Sciatic nerve (tissue), 2 donors: ENCODE measurements around the gene VAT1L. TPM values are rescaled to one million over a fixed set of nuclear protein-coding genes. Genes with fewer than 3 reads are reported as not detected.

Experiments used
- ATAC-seq: fragments of 200-7000 bp; cut with Tn5 transposase; one replicate; pipeline ENCODE4 v1.9.1; 2020; ENCODE audit warnings: mild to moderate bottlenecking, moderate library complexity
- DNase-seq: peaks from one replicate; pipeline ENCODE4 v3.0.0-alpha.2; 2020; ENCODE audit warnings: low spot score
- intact Hi-C: fragments of 100-400 bp; cut with DNase I; formaldehyde crosslinking; loops from one replicate; pipeline ENCODE4 v1.14.2; 2022
- total RNA-seq: library from RNA; stranded (reverse); fragmentation: NEBNext Ultra II Directional; extraction: Animal tissue kit (Norgen Biotek cat#: 25700); gene quantifications from one replicate; pipeline ENCODE4 v1.2.1, GENCODE V29; 2021
- donor health status: DM: no; HTN: no; CAD: no.
- donor health status: DM: no; HTN: no; CAD: no.

Gene VAT1L
- total RNA-seq, 1 donor from 2014 or later, result 36.1 TPM

DNA sequence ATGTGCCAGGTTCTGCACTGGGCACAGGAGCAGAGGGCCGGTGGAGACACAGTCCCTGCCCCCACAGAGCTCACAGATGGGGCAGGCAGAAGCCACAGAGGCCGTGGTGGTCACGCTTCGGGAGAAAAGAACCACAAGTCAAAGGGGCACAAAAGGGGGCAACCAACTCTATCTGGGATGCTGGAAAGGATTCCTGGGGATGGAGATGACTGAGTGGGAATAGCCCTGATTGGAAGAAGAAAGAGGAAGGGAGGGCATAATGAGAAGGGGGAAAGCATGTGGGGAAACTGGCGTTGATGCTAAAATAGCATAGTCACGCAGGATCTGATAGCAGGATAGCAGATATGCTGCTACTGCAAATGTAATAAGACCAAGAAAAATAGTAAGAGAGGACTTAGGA is 69.7 kb downstream of the VAT1L start:
- intact Hi-C loops, result no loop called here
- DNase-seq (no peak), ATAC-seq (no peak)

- ATAC-seq, result no peak
- intact Hi-C loops, result no loop called here
Measured at GRCh38 chr16:77859493-77860232, 71.3 kb downstream of the VAT1L start.

GRCh38 chr16:77860953-77861352 is 72.6 kb downstream of the VAT1L start:
- no peak for ATAC-seq
- DNase-seq, result no peak
- intact Hi-C loops, result no loop called here

More at GRCh38 chr16:77859493-77860232, 71.3 kb downstream of the VAT1L start:
- DNase-seq, result no peak

DNA sequence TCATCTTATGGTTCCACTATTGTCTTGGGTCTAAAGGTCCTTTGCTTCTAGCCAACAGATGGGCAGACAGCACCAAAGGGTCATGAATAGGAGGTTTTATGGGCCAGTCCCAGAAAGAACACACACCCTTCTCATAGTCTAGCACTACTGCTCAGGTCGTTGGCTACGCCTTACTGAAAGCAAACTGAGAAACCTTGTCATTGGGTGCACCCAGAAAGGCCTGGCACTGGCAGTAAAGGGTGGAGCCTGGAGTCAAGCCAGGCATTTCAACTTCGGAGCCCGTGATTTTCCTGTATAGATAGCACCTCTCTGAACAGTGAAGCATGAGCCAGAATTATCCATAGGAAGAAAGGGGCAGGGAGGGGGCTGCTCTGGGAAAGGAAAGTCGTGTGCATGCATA is 74.9 kb downstream of the VAT1L start:
- ATAC-seq, result no peak
- intact Hi-C loops, result no loop called here

DNA sequence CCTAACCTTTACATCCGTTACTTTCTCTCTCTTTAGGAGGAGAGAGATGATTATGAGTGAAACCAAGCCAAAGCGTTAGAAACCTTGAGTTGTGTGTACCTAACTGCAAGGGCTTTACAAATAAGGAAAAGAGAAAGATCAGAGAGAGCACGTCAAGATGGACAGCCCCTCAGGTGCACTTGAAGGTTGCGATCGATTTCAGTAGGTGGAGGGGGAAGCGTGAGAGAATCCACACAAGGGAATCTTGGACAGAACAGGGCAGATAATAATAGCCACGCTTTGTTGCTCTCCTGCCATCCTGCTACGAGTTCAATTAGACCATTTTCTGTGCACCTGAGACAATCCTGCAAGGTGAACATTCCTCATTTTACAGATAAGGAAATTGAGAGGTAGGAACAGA is 78.4 kb downstream of the VAT1L start:
- intact Hi-C loops, result loop anchor here (1.0 kb wide), 1 partner anchor 38 kb away; no protein-coding TSS in a partner anchor
- ATAC-seq, result no peak
- no peak for DNase-seq

More for the DNA sequence above, 74.9 kb downstream of the VAT1L start:
- no peak for DNase-seq

DNA sequence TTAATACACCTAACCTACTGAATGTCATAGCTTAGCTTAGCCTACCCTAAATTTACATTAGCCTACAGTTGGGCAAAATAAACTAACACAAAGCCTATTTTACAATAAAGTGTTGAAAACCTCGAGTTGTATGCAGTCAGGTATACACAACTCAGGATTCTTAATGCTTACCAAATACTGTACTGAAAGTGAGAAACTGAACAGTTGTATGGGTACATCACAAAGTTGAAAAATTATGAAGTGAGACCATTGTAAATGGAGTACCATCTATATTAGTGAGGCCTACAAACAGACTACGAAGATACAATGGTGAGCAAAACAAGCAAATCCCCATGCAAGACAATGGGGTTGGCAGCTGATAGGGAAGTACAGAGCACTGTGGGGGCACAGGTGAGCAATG is 79.7 kb downstream of the VAT1L start:
- DNase-seq, result no peak
- intact Hi-C loops, result no loop called here

DNA sequence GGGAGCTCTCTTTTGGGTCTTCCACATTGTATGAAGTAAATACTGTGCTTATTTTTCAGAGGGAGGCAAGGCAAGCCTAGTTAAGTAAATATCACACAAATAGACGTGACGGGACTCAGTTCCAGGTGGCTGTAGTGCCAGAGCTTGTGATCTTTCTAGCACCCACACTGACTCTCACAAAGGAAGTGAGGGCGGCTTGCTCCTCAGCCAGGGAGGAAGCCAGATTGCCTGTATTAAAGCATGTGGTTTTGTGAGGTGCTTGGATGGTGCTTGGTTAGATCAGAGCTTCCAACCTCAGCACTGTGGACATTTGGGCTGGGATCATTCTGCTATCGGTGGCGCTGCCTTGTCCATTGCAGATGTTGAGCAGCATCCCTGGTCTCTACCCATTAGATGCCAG is 80.1 kb downstream of the VAT1L start:
- DNase-seq (no peak), ATAC-seq (no peak)
- intact Hi-C loops, result no loop called here

More for the DNA sequence above, 79.7 kb downstream of the VAT1L start:
- no peak for ATAC-seq

GRCh38 chr16:77869997-77870813 is 81.8 kb downstream of the VAT1L start:
- ATAC-seq (peak; percentile 53), DNase-seq (no peak)
- intact Hi-C loops, result no loop called here

- no peak for ATAC-seq
- intact Hi-C loops, result no loop called here
- no peak for DNase-seq
Measured at GRCh38 chr16:77871932-77872331, 83.6 kb downstream of the VAT1L start.

GRCh38 chr16:77873066-77873465 is 84.7 kb downstream of the VAT1L start:
- ATAC-seq, result no peak
- intact Hi-C loops, result no loop called here
- no peak for DNase-seq

DNA sequence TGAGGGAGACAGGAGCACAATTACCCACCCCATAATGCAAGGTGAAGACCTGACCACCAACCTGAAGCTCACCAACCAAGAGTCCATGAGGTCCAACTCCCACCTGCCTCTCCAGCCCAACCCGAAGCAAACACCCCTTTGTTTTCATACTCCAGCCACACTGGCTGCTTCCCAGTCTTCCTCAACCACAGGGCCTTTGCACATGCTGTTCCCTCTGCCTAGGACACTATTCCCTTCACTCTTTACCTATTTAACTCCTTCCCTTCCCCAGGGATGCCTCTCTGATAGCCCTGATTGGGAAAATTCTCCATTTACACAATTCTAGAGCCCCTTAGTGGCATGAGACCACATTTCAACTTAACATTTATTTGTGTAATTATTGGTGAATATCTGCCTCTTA is 86.0 kb downstream of the VAT1L start:
- intact Hi-C loops, result no loop called here
- DNase-seq, result no peak
- no peak for ATAC-seq

GRCh38 chr16:77876776-77877175 is 88.4 kb downstream of the VAT1L start:
- intact Hi-C loops, result no loop called here
- DNase-seq (no peak), ATAC-seq (no peak)

- DNase-seq, result no peak
Measured at GRCh38 chr16:77877712-77878347, 89.5 kb downstream of the VAT1L start.

GRCh38 chr16:77881355-77882030 is 93.1 kb downstream of the VAT1L start:
- intact Hi-C loops, result no loop called here
- ATAC-seq, result no peak
- DNase-seq, result no peak

More at GRCh38 chr16:77877712-77878347, 89.5 kb downstream of the VAT1L start:
- no peak for ATAC-seq
- intact Hi-C loops, result no loop called here

GRCh38 chr16:77882358-77882757 is 94.0 kb downstream of the VAT1L start:
- no peak for DNase-seq
- intact Hi-C loops, result no loop called here
- no peak for ATAC-seq

DNA sequence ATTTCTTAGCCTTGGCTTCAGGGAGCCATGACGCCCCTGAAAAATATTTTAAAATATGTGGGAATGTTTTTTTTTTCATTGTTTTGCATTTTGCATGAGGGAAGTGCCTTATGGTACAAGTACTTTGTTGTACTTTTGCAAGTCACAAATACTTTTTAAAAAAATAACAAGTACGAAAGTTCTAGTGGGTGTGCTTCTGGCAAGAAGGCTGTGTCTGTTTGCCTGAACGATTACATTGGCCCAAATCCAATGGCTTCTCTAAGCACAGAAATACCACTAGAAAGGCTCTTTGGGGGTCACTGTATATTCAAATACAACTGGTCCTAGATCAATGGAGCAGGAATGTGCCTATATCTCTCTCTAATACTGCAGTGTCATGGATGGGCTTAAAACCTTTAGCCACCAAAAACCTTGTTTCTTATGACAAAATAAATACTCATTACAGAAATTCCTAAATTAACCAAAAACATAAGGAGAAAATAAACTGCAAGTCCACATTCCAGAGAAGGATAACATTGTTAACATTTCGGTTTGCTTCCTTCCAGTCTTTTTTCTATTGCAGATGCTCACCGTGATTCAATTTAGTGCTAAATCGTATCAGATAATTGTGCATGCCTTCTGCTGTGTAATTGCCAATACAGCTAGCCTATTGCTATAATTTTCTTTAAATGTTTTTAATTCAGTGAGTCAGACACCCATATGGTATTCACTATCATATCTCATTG is 97.4 kb downstream of the VAT1L start:
- intact Hi-C loops, result no loop called here
- ATAC-seq, result peak; percentile 13
- no peak for DNase-seq

DNA sequence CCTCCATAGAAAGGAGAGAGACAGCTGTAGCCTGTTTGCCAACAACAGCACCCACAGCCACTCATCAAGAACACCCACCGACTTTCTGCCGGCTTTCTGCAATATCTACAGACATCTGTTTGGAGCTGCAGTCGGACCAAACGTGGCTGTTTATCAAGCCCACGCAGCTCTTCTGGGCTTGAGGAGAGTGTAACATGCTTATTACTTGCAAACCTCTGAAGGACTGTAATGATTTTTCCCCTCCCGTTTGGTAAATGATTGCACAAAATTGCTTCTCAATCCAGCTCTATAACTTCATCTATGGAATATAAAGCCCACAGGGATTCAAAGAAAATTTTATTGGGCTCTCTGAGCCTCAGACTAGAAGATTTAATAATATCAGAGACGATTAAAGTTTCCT is 100.5 kb downstream of the VAT1L start:
- ATAC-seq (no peak), DNase-seq (no peak)
- intact Hi-C loops, result no loop called here

GRCh38 chr16:77890075-77890474 is 101.7 kb downstream of the VAT1L start:
- ATAC-seq (no peak), DNase-seq (no peak)
- intact Hi-C loops, result no loop called here

- ATAC-seq (no peak), DNase-seq (no peak)
- intact Hi-C loops, result no loop called here
Measured at GRCh38 chr16:77894162-77894561, 105.8 kb downstream of the VAT1L start.
